ENCODE results near the gene SEPTIN10.

GRCh38 chr2:109607766-109608165 lies 6.0 kb downstream of the SEPTIN10 start:
- TF ChIP-seq CTCF (conservative IDR thresholded peaks at IDR 0.05; ENCODE audit: low read length), result no peak
- no peak for TF ChIP-seq EZH2phosphoT487 (IDR thresholded peaks at IDR 0.05; ENCODE audit: borderline replicate concordance)

Measured in Loucy (cell line).